HG03196 (cell line): Measurements from ENCODE around the gene EEF1A2.

Experiments used
- ATAC-seq: cut with Tn5 transposase; IDR thresholded peaks from one replicate; pipeline ENCODE4 v1.9.1; 2021; ENCODE audit not compliant: unreplicated experiment

Gene EEF1A2

DNA sequence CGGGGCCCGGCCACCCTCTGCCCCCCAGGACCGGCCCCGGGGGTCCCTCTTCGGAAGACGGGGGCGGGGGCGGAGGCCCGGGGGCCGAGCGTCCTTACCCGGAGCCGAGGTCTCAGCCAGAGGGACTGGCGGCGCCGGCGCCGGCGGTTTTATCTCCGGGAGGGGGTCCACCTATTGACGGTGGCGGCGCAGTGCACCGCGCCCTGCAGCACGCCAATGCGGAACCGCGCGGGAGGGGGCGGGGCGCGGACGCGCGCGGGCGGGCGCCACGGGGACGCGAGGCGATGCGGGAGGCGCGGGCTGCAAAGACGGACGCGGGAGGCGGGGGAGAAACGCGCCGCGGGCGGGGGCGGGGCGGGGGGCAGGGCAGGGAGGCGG lies at the start of gene EEF1A2:
TSS of gene EEF1A2 (minus strand) at position 124 of the 378 bp plus-strand sequence. CDS start 1,320 bp downstream, outside the sequence.
- ATAC-seq = no peak

DNA sequence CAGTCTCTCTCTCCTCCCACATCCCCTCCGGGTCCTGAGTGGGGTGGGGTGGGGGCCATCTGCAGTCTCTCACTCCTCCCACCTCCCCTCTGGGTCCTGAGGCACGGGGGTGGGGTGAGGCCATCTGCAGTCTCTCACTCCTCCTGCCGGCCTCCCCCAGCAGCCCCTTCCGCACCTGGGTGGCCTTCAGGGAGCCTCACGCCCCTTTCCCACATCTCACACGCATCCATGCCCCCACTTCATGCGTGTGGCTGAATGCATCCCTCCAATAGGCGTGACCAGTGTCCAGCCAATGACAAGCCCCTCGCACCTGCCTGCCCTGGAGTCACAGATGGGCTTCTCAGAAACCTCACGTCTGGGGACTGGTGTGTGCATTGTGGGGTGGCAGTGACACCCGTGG lies 49.7 kb upstream of the EEF1A2 start:
- no peak for ATAC-seq

DNA sequence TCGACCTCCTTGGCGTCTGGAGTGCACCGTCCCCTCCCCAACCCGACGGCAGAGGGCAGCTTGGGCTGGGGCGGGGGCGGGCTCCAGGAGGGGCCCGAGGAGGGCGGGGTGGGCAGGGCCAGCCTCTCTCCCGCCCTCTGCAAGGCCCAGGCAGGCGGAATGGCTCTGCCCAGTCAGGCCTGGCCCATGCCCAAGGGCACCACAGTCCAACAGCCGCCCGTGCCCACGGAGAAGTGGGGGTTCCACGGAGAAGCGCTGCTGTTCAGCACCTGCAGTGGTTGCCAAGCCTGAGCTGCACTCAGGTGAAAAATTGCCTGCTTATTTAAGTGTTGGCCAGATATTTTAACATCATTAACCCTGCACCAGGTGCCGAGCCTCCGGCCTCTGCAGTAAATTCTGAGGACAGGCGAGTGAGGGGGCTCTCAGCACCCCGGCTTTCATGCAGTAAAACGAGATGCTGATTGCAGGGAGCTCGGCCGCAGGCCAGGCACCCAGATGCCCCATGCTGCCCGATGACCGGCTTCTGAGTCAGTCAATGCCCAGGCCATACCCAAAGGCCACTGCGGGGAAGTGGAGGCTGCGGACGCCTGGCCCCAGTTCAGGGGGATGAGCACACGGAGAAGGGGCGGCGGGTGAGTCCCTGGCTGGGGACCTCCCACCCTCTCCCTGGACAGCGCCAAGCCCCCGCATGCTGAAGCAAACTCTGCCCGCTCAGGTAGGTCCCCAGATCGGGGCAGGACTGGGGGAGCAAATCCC lies 49.0 kb upstream of the EEF1A2 start, which contains the start of gene SRMS:
TSS of gene SRMS (minus strand) at position 25 of the 756 bp plus-strand sequence. CDS start 286 bp downstream, outside the sequence.
- no peak for ATAC-seq

DNA sequence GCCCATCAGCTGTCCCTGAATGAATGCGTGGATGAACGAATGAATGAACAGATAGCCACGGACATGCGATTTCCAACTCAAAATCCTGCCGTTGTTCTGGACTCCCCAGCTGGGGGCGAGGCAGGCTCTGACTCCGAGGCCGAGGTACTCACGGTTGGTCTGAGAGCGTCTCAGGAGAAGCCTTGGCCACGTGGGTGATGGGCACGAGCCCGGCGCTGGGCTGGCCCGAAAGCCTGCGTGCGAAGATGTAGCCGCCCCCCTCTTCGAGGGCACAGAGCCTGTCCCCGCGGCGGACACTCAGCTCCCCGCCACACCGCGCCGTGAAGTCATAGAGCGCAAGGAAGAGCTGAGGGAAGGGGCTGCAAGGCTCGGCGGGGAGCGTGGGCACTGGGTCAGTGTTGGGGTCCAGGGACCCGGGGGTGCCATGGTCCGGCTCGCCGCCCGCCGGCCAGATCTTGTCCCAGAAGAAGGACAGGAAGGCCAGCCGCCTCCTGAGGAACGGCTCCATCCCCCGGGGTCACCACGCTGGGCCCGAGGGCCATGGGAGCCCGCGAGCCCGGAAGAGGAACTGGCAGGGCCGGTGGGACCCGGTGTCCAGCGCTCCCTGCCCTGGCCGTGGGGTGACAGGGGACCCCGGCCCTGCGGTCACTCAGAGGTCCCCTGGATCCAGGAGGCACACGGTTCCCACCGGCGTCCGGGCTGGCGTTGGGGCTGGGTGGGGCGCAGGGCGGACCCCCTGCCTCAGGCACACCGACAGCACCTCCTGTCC lies 48.3 kb upstream of the EEF1A2 start:
- ATAC-seq = no peak

DNA sequence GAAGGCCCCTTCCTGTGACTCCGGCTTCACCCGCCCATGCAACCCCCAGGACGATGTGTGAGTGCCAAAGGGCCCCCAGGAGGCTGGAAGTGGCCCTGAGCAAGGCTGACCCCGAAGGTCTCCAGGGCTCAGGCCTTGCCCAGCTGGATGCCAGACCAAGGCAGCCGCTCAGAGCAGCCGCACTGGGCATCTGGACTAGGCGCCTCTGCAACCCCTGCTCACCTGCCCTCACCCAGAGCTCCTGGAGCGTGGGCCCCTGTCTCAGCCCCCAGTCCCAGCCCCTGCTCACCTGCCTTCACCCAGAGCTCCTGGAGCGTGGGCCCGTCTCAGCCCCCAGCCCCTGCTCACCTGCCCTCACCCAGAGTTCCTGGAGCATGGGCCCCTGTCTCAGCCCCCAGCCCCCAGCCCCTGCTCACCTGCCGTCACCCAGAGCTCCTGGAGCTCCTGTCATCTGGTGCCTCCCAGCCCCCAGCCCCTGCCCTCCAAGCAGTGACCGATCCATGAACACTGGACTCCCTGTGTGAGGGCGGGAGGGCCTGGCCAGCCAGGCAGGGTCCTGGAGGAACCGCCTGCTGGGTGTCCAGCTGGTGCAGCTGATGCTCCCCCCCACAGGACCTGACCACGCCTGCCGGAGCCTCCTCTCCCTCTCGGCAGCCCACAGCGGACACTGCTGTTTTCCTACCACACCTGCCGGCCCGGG lies 47.5 kb upstream of the EEF1A2 start:
- no peak for ATAC-seq

DNA sequence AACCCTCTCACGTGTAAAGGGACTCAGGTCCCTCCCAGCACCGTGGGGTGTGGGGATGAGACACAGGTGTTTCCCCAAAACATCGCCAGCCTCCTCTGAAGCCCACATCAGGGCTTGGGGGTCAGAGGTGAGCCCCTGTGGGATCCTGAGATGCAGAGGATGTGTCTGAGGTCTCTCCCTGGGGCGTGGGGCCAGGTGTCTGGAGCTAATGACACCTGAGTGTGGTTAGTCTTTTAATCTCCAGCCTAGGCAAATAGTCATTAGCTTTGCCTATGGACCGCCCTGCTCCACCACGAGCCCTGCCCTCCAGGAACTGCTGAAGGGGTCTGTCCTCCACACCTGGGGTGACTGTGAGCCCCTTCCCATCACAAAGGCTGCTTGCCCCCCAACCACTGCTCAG lies 46.9 kb upstream of the EEF1A2 start:
- no peak for ATAC-seq

DNA sequence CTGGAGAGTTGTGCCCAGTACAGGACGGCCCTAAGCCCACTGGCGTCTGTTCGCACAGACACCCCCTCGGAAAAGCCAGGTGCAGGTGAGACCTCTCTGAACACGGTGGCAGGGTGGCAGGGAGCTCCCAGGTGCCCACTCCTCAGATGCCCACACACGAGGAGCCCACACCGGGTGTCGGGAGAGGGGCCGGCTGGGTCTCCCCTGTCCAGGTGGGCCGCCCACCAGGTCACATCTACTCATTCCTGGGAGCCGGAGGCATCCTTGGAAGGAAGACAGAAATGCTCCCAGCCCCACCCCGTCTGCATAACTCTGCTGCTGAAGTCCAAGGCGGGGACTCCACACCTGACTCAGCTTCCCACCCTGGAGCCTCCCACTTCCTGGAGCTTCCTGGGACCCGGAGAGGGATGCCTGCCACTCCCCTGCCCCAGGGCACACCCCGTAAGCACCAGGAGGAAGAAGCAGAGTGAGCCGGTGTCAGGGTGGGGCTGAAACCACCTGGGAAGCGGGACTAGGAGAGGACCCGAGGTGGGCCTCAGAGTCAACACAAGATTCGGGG lies 46.2 kb upstream of the EEF1A2 start:
- ATAC-seq = no peak

DNA sequence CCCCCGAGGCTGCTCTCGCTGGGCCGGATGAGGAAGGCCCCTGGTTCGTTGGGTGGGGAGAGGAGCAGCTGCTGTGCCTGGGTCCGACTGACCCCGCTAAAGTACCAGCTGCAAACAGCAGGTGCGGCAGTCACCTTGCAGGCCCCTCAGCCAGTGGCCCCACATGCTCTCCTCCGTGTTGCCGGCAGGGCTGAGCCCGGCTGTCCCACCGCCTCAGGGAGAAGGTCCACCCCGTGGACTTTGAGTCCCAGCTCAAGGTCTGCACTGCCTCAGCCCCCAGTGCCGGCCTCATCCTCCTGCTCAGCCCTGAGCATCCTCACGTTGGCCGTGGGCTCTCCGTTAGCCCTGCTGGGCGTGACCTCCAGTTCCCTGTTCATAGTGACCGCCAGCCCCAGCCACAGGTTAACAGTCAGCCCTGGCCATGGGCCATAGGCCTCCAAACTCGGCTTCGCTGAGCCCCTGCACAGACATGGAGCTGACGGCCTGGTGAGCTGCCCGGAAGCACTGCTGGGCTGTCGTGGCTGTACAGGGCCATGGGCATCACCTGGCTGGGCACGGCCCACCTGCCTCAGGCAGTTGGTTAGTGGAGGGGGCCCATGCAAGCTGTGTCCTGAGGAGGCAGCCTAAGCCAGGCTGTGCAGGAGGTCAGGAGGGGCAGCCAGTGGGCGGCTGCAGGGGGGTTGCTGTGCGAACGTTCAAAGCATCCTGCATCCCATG lies 45.5 kb upstream of the EEF1A2 start:
- ATAC-seq = no peak

DNA sequence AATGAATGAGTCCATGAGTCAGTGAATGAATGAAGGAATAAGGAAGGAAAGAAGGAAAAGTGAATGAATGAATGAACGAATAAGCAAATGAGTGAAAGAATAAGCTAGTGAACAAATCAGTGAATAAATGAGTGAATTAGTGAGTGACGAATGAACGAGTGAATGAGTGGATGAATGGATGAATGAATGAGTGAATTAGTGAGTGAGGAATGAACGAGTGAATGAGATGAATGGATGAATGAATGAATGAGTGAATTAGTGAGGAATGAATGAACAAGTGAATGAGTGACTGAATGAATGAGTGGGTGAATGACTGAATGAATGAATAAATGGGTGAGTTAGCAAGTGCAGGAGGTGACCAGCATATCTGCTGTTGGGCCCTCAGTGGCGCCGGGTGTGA lies 44.9 kb upstream of the EEF1A2 start:
- ATAC-seq = no peak

DNA sequence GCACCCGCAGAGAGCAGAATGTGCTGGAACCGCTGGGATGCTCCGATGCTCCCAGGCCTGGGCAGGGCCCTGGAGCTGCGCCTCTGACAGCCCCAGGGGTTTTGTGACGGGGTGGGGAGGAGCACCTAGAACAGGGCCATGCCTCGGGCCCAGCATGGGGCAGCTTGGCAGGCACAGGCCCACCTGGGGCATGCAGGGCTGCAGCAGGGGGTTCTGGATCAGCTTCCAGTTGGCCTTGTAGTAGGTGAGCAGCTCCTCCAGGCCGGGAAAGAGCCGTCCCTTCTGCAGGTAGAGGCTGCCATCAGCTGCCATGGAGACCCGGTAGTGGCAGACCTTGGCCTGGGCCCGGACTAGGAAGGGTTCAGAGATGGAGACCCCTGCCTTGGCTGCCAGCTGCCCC lies 44.2 kb upstream of the EEF1A2 start:
- ATAC-seq = no peak

DNA sequence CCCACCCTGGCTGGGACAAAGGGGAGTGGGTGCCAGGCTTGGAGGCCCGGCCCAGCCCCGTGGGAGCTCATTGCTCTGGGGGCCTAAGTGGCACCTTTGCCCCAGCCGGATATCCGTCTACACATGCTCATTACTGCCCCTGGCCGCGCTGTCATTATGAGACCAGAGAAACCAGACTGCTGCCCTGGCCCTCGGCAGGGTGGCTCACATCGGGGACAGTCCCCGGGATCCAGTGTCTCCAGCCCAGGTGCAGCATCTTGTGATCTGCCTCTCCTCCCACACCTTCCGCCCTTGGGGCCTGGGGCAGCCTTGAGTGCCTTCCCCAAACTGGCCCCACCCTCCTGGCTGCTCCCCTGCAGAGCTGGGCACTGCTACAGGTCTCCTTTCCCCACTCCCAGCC lies 43.8 kb upstream of the EEF1A2 start:
- ATAC-seq = no peak

DNA sequence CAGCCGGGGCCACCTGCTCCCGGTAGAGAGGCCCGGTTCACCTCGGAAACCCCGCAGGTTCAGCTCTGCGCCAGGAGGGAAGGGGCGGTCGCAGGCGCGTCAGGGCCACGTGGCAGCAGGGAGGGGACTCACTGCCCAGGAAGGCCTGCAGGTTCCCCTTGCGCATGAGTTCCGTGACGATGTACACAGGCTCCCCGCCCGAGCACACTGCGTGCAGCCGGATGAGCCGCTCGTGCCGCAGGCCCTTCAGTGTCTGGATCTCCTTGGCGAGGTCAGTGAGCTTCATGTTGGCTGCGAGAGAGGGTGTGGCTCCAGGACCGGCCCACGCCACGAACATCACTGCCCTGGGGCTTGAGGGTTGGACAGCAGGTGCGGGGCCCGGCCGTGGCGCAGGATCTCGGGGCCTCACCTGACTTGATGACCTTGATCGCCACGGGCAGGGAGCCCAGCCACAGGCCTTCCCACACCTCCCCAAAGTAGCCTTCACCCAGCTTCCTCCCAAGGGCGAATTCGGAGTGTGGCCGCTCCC lies 43.2 kb upstream of the EEF1A2 start:
- ATAC-seq = no peak

DNA sequence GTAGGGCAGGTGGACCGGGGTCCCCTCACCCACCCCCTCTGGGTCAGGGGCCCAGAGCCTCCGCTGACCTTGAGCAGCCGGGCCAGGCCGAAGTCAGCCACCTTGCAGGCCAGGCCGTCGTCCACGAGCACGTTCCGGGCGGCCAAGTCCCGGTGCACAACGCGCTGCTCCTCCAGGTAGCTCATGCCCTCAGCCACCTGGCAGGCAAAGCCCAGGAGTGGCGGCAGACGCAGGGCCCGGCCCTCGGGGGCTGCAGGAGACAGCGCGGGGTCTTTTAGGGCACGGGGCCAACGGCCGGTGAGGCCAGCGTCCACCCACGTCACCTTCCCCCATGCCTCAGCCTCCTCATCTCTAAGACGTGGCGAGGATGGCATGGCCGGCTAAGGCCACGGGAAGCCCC lies 42.5 kb upstream of the EEF1A2 start:
- ATAC-seq = no peak

DNA sequence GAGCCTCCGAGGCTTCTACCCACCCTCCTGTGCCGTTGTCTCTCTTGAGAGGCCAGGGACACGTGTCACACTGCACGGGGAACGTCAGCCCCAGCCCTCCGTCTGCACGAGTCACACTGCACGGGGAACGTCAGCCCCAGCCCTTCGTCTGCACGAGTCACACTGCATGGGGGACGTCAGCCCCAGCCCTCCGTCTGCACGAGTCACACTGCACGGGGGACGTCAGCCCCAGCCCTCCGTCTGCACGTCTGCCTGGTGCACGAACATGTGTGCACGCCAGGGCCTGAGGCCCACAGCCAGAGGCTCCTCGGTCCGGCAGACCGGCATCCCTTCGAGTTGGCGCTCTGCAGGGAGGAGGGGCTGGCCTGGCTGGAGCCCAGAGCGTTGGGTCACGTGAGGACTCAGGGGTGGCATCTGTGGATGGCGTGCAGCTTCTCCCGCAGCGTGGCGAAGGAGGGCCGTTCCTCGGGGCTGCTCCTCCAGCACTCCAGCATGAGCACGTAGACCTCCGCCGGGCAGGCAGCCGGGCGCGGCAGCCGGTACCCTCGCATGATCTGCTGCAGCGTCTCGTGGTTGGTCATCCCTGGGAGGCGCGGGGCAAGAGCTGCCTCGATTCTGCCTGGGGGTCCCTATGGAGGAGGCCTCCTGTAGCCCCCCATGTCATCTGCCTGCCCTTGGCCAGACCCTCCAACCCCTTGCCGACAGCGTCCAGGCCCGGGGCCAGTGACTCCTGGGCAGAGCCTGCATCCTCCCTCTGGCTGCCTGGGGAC lies 41.7 kb upstream of the EEF1A2 start:
- ATAC-seq = no peak

DNA sequence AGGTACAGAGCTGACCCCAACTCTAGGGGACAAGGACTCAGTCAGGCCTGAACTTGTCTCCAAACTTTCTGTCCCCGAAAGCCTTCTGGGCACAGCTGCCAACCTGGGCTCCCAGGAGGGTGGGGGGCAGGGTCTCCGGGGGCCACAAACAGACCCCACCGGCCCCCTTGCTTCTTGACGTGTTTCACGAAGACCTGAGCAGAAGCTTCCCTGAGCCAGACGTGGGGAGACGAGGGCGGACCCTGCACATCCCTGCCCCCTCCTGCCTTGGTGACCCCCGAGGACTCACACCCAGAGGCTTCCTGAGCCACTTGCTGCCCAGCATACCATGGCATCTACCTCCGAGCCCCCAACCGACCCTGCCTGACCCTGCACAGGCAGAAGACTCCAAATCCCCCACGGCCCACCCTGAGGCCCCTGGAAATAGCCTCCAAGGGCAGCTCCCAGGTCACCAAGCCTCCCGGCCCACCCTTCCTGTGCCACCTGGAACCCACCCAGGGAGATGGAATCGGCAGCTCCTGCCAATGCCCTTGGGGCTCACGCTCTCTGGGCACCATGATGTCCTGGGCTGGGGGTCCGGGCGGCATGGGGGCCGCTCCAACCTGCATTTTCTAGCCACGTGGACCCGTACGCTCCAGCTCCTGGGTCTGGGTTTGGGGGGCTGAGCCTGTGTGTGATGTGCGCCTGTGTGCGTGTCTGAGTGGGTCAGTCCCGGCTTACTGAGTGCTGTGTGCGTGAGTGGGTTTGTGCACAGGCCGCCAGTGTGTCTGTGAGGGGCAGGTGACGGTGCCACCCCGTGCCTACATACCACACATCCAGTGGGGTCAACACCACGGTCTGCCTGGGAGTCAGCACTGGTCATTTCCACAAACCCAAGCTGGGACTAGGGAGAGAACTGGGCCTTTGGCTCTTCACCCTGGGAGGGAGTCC lies 40.8 kb upstream of the EEF1A2 start:
- ATAC-seq = no peak

DNA sequence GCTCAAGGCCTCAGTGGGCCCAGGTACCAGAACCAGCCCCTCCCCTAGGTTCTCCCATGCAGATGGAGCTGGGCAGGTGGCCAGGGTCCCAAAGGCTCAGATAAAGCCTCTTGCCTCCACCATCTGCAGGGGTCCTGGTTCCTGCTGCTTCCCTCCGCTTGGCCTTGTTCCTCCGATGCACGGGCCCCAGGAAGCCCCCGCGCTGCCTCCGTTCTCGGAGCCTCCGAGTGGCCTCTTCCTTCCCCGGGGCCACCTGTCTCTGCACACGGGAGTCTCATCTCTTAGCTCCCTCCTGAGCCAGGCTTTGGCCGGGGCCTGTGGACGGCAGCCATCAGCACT lies 40.2 kb upstream of the EEF1A2 start:
- ATAC-seq = no peak

DNA sequence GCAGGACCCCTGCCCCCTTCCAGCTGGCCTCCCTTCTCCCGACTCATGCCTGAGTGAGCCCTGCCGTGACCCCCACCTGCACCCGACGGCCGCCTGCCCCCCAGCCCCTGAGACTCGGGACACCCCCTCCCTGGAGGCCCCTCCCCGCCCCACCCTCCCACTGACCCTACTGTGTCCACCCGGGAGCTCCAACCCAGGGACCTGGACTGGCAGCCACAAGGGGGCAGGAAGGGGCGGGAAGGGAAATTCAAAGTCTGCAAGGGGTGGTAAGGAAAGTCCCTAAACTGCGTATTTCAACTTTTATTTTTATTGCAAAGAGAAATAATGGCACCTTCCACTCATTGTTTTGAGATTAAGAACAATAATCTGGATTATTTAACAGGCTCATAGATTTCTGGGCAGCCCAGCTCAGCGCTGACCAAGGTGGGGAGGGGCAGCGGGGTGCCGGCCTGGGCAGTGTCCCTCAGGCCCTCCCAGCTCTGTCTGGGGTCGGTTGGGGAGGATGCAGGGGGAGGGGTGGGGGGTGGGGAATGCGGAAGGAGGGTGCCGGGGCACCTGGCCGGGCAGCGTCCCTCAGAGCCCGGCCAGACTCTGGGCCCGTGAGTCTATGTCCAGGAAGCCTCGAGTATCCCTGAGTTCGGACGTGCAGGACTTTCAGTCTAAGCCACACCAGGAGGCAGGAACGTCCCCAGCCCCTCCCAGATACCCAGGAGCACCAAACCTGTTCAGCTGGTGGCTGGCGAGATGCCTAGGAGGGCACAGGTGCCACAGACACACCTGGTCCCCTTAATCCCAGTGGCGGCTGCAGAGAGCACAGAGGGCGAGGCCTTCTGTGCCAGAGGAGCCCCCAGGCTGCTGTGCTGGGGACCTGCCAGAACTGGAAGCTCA lies 39.6 kb upstream of the EEF1A2 start:
- ATAC-seq = no peak
